Liver (tissue), 9 donors: Measurements from ENCODE around the gene ARVCF. TPM values are rescaled to one million over a fixed set of nuclear protein-coding genes. Genes with fewer than 3 reads are reported as not detected.

Experiments used
- DNase-seq: peaks from one replicate; pipeline ENCODE4 v3.0.0-alpha.2; 2017; ENCODE audit warnings: low spot score
- H3K27ac ChIP-seq, 2 donors: one replicate each; pipeline ENCODE4 v1.7.0; 2013; ENCODE audit warnings: inconsistent platforms in 2 of 2, low read length in 2 of 2, control low read depth in 1 of 2, low read depth in 1 of 2, mild to moderate bottlenecking in 1 of 2
- H3K27me3 ChIP-seq, 4 donors: one replicate each; pipeline versions ENCODE4 v1.6.1 to v1.7.0; 2013; ENCODE audit warnings: low read length in 3 of 4, inconsistent platforms in 1 of 4, mild to moderate bottlenecking in 1 of 4, moderate library complexity in 1 of 4; ENCODE audit not compliant: control insufficient read depth in 4 of 4, insufficient read depth in 4 of 4
- H3K36me3 ChIP-seq, 4 donors: one replicate each; pipeline versions ENCODE4 v1.6.1 to v1.7.0; 2013; ENCODE audit warnings: low read length in 3 of 4, mild to moderate bottlenecking in 3 of 4, low read depth in 1 of 4, moderate library complexity in 1 of 4; ENCODE audit not compliant: control insufficient read depth in 4 of 4, insufficient read depth in 3 of 4
- H3K4me1 ChIP-seq, 4 donors: one replicate each; pipeline versions ENCODE4 v1.6.1 to v1.7.0; 2013; ENCODE audit warnings: low read length in 3 of 4, mild to moderate bottlenecking in 3 of 4, moderate library complexity in 1 of 4; ENCODE audit not compliant: control insufficient read depth in 4 of 4, insufficient read depth in 4 of 4
- H3K4me3 ChIP-seq, 3 donors: one replicate each; pipeline versions ENCODE4 v1.6.1 to v1.7.0; 2013; ENCODE audit warnings: low read length in 3 of 3, control low read depth in 1 of 3, low read depth in 1 of 3, mild to moderate bottlenecking in 1 of 3
- H3K9ac ChIP-seq, 2 donors: one replicate each; pipeline ENCODE4 v1.7.0; 2013; ENCODE audit warnings: low read length in 2 of 2, mild to moderate bottlenecking in 2 of 2, moderate library complexity in 2 of 2, control low read depth in 1 of 2, low read depth in 1 of 2
- H3K9me3 ChIP-seq, 4 donors: one replicate each; pipeline versions ENCODE4 v1.6.1 to v1.7.0; 2013; ENCODE audit warnings: low read length in 3 of 4; ENCODE audit not compliant: control insufficient read depth in 4 of 4
- EGR1 ChIP-seq, 2 donors: IDR thresholded peaks; 2 replicates each; pipeline ENCODE4 v1.6.1; 2016 to 2018; ENCODE audit warnings: antibody characterized with exemption in 2 of 2, low read depth in 2 of 2
- GABPA ChIP-seq, 2 donors: IDR thresholded peaks in 1 of 2; conservative IDR thresholded peaks in 1 of 2; 2 replicates each; pipeline ENCODE4 v1.6.1; 2016; ENCODE audit warnings: antibody characterized with exemption in 2 of 2, mild to moderate bottlenecking in 1 of 2, moderate library complexity in 1 of 2
- HNF4A ChIP-seq, 2 donors: conservative IDR thresholded peaks; 2 replicates each; pipeline ENCODE4 v1.6.1; 2016; ENCODE audit warnings: antibody characterized with exemption in 2 of 2, mild to moderate bottlenecking in 2 of 2
- NR2F2 ChIP-seq: IDR thresholded peaks from 2 replicates; pipeline ENCODE4 v1.6.1; 2016; ENCODE audit warnings: antibody characterized with exemption
- SP1 ChIP-seq: IDR thresholded peaks from 2 replicates; pipeline ENCODE4 v1.6.1; 2018; ENCODE audit warnings: antibody characterized with exemption, mild to moderate bottlenecking
- TAF1 ChIP-seq: conservative IDR thresholded peaks from 2 replicates; pipeline ENCODE4 v1.6.1; 2016; ENCODE audit warnings: antibody characterized with exemption, mild to moderate bottlenecking
- YY1 ChIP-seq: IDR thresholded peaks from 2 replicates; pipeline ENCODE4 v1.6.1; 2016; ENCODE audit warnings: antibody characterized with exemption, mild to moderate bottlenecking
- WGBS: extraction: QIAGEN DNeasy Blood & Tissue Kit; methylation state at CpG from one replicate; pipeline ENCODE4 v1.1.7; 2013; 5-methylcytosine and 5-hydroxymethylcytosine counted together
- polyA plus RNA-seq, 2 donors: library from polyadenylated mRNA; stranded (reverse) in 1 of 2; unstranded in 1 of 2; fragments of 200-250 nt in 1 of 2; fragments of >200 nt in 1 of 2; fragmentation: Nextera tagmentation in 1 of 2; extraction: Ambion mirVana in 1 of 2; gene quantifications; one replicate each; pipeline versions ENCODE4 v1.2.1 to v1.2.3, GENCODE V29; 2013 to 2015
- total RNA-seq, 2 donors: library from RNA; depleted of rRNA; stranded (reverse); fragments of >200 nt; gene quantifications; one replicate each; pipeline ENCODE4 v1.2.3, GENCODE V29; 2014
- TF ChIP-seq, protein P1 (sequence below): IDR thresholded peaks from 2 replicates; pipeline ENCODE4 v1.6.1; 2016; ENCODE audit warnings: antibody characterized with exemption
- TF ChIP-seq, protein P2 (sequence below): IDR thresholded peaks from 2 replicates; pipeline ENCODE4 v1.6.1; 2016; ENCODE audit warnings: antibody characterized with exemption
- TF ChIP-seq, protein P3 (sequence below): IDR thresholded peaks from 2 replicates; pipeline ENCODE4 v1.6.1; 2016; ENCODE audit warnings: antibody characterized with exemption, mild to moderate bottlenecking
- TF ChIP-seq, protein P4 (sequence below): fragments of 150-350 bp; IDR thresholded peaks from 2 replicates; pipeline ENCODE4 v1.5.1; 2017; ENCODE audit warnings: improper control_type of control experiment, low read depth, low read length; ENCODE audit not compliant: missing input control
- donor health status: healthy.
- donor health status: healthy.
- donor health status: healthy.
- donor health status: healthy.
- donor health status: healthy.

The ARVCF gene
- total and polyA plus RNA-seq, 4 donors = 3.8 to 48.8 (median 26.1) TPM

GRCh38 chr22:20025401-20026203 is 9.0 kb upstream of the ARVCF start:
- H3K36me3 ChIP-seq = peaks cover 0 to 3% (median 0%) of the 10 kb centered on the region in 4 donors
- no peaks in the 10 kb centered on the region for H3K9me3 ChIP-seq
- H3K27me3 ChIP-seq = no peaks in the 10 kb centered on the region
- TF ChIP-seq NR2F2 (no peak), HNF4A (conservative IDR thresholded peaks at IDR 0.05) (no peak), SP1 (no peak), YY1 (no peak), GABPA (IDR thresholded peaks at IDR 0.05 in 1 of 2, conservative IDR thresholded peaks at IDR 0.05 in 1 of 2) (no peak), EGR1 (IDR thresholded peaks at IDR 0.05; ENCODE audit: low read depth in 2 of 2) (no peak)
- TF ChIP-seq, protein P1, sequence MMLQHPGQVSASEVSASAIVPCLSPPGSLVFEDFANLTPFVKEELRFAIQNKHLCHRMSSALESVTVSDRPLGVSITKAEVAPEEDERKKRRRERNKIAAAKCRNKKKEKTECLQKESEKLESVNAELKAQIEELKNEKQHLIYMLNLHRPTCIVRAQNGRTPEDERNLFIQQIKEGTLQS = no peak
- TF ChIP-seq, protein P2, sequence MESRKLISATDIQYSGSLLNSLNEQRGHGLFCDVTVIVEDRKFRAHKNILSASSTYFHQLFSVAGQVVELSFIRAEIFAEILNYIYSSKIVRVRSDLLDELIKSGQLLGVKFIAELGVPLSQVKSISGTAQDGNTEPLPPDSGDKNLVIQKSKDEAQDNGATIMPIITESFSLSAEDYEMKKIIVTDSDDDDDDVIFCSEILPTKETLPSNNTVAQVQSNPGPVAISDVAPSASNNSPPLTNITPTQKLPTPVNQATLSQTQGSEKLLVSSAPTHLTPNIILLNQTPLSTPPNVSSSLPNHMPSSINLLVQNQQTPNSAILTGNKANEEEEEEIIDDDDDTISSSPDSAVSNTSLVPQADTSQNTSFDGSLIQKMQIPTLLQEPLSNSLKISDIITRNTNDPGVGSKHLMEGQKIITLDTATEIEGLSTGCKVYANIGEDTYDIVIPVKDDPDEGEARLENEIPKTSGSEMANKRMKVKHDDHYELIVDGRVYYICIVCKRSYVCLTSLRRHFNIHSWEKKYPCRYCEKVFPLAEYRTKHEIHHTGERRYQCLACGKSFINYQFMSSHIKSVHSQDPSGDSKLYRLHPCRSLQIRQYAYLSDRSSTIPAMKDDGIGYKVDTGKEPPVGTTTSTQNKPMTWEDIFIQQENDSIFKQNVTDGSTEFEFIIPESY = no peak
- TF ChIP-seq, protein P3, sequence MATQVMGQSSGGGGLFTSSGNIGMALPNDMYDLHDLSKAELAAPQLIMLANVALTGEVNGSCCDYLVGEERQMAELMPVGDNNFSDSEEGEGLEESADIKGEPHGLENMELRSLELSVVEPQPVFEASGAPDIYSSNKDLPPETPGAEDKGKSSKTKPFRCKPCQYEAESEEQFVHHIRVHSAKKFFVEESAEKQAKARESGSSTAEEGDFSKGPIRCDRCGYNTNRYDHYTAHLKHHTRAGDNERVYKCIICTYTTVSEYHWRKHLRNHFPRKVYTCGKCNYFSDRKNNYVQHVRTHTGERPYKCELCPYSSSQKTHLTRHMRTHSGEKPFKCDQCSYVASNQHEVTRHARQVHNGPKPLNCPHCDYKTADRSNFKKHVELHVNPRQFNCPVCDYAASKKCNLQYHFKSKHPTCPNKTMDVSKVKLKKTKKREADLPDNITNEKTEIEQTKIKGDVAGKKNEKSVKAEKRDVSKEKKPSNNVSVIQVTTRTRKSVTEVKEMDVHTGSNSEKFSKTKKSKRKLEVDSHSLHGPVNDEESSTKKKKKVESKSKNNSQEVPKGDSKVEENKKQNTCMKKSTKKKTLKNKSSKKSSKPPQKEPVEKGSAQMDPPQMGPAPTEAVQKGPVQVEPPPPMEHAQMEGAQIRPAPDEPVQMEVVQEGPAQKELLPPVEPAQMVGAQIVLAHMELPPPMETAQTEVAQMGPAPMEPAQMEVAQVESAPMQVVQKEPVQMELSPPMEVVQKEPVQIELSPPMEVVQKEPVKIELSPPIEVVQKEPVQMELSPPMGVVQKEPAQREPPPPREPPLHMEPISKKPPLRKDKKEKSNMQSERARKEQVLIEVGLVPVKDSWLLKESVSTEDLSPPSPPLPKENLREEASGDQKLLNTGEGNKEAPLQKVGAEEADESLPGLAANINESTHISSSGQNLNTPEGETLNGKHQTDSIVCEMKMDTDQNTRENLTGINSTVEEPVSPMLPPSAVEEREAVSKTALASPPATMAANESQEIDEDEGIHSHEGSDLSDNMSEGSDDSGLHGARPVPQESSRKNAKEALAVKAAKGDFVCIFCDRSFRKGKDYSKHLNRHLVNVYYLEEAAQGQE = no peak
- peak; percentile 85 for DNase-seq
- no peak overlapping the region for H3K27ac ChIP-seq
- peaks cover 5 to 28% (median 16%) of the 10 kb centered on the region in 4 donors for H3K4me1 ChIP-seq
- H3K4me3 ChIP-seq = no peak overlapping the region
- no peak overlapping the region for H3K9ac ChIP-seq
- WGBS = 97% methylated on average over 13 of the region's 13 CpGs

DNA sequence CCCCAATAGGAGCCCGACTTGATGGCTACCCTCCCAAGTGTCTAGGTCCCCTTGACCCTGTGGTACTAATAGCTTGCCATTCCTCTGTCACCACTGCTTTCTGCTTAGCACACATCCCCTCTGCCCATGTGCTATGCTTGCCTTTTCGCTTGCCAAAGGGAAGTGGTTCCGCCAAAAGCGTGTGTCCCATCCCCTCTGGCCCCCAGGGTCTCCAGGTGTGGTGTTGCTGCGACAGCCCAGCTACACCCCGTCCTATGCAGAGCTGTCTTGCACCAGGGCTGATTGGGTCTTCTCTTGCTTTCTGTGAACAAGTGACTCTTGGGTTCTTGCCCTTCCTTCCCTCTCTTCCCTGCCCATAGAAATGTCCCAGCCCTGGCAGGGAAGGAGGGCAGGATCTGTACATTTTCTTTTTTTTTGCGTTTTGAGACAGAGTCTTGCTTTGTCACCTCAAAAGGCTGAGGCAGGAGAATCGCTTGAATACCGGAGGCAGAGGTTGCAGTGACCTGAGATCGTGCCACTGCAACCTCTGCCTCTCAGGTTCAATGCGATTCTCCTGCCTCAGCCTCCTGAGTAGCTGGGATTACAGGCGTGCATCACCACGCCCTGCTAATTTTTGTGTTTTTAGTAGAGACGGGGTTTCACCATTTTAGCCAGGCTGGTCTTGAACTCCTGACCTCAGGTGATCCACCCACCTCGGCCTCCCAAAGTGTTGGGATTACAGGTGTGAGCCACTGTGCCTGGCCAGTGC is 8.2 kb upstream of the ARVCF start:
- H3K27ac ChIP-seq = no peak overlapping the region
- H3K27me3 ChIP-seq = no peaks in the 10 kb centered on the region
- DNase-seq = no peak
- H3K9me3 ChIP-seq = no peaks in the 10 kb centered on the region
- no peak overlapping the region for H3K4me3 ChIP-seq
- peaks cover 0 to 3% (median 0%) of the 10 kb centered on the region in 4 donors for H3K36me3 ChIP-seq
- 96% methylated on average over 15 of the region's 15 CpGs for WGBS
- TF ChIP-seq, protein P3 = no peak
- TF ChIP-seq GABPA (IDR thresholded peaks at IDR 0.05 in 1 of 2, conservative IDR thresholded peaks at IDR 0.05 in 1 of 2) = no peak
- no peak for TF ChIP-seq YY1
- no peak for TF ChIP-seq HNF4A (conservative IDR thresholded peaks at IDR 0.05)
- TF ChIP-seq, protein P1 = no peak
- TF ChIP-seq TAF1 = no peak
- TF ChIP-seq, protein P4, sequence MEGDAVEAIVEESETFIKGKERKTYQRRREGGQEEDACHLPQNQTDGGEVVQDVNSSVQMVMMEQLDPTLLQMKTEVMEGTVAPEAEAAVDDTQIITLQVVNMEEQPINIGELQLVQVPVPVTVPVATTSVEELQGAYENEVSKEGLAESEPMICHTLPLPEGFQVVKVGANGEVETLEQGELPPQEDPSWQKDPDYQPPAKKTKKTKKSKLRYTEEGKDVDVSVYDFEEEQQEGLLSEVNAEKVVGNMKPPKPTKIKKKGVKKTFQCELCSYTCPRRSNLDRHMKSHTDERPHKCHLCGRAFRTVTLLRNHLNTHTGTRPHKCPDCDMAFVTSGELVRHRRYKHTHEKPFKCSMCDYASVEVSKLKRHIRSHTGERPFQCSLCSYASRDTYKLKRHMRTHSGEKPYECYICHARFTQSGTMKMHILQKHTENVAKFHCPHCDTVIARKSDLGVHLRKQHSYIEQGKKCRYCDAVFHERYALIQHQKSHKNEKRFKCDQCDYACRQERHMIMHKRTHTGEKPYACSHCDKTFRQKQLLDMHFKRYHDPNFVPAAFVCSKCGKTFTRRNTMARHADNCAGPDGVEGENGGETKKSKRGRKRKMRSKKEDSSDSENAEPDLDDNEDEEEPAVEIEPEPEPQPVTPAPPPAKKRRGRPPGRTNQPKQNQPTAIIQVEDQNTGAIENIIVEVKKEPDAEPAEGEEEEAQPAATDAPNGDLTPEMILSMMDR = no peak
- no peak for TF ChIP-seq EGR1 (IDR thresholded peaks at IDR 0.05; ENCODE audit: low read depth in 2 of 2)
- peaks cover 5 to 31% (median 21%) of the 10 kb centered on the region in 4 donors for H3K4me1 ChIP-seq
- H3K9ac ChIP-seq = no peak overlapping the region
